ENCODE measurements around the gene CAPN5. TPM values are rescaled to one million over a fixed set of nuclear protein-coding genes. Genes with fewer than 3 reads are reported as not detected.

CAPN5 gene
- total and polyA plus RNA-seq, 2 of the 13 experiments (the other 11 are each of a cell fraction or from before 2014, with no cell fraction given), result 0.27 to 1.2 TPM

DNA sequence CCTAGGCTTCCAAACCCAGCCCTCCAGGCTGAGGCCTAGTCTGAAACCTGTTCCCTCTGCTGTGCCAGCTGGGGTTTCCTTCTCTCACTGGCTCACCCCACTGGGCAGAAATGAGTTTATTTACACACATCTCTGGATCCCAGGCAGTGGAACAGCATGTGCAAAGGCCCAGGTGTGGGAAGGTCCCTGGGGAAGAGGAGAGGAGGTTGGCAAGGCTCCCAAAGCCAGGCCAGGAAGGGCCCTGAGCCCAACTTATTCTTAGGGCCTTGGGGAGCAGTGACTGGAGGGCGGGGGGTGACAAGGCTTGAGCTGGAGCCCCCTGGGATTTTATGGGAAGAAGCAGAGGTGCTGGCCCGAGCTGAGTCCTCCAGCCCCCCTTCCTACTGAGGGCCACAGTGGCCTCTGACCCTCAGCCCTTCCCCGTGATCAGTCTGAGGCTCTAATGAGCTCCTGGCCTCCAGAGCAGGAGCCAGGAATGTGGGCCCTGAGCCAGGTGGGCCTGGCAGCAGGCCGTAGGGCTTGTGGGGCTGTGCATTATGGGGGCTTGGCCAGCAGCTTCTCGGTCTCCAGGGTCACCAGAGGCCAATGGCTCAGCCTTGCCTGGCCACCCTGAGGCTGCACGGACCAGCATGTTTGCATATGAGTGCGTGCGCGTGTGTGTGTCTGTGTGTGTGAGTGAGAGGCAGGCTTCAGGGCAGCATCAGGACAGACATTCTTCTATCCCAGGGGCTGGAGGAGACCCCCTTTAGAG is 64.2 kb downstream of the CAPN5 start (continued):
- TF ChIP-seq GTF3A (CRISPR knock-in tag; conservative IDR thresholded peaks at IDR 0.05), result no peak
- TF ChIP-seq, protein P1, sequence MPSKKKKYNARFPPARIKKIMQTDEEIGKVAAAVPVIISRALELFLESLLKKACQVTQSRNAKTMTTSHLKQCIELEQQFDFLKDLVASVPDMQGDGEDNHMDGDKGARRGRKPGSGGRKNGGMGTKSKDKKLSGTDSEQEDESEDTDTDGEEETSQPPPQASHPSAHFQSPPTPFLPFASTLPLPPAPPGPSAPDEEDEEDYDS (CRISPR knock-in tag; IDR thresholded peaks at IDR 0.05), result no peak
- TF ChIP-seq ZZZ3 (CRISPR knock-in tag; IDR thresholded peaks at IDR 0.05; ENCODE audit: borderline replicate concordance), result no peak
- TF ChIP-seq ZMYM2 (CRISPR knock-in tag; IDR thresholded peaks at IDR 0.05), result peak; percentile 50; the same call in 1 of the 2 replicates
- TF ChIP-seq PHF21A (CRISPR knock-in tag; IDR thresholded peaks at IDR 0.05), result peak; percentile 88
- 0 out of 2 replicates have a peak, but pooled peaks have one; percentile 47 for TF ChIP-seq EEA1 (CRISPR knock-in tag; IDR thresholded peaks at IDR 0.05; ENCODE audit: borderline replicate concordance)
- TF ChIP-seq SOX6 (IDR thresholded peaks at IDR 0.05), result no peak
- peak; percentile 61; the same call in 1 of the 2 replicates for TF ChIP-seq SOX6 (CRISPR knock-in tag; IDR thresholded peaks at IDR 0.05)
- no peak; the same call in 1 of the 2 replicates for TF ChIP-seq RCOR2 (CRISPR knock-in tag; IDR thresholded peaks at IDR 0.05)
- peak; percentile 98 for TF ChIP-seq TEAD3 (CRISPR knock-in tag; optimal IDR thresholded peaks at IDR 0.05; ENCODE audit: borderline replicate concordance)
- 0 out of 2 replicates have a peak, but pooled peaks have one; percentile 30 for TF ChIP-seq ERF (CRISPR knock-in tag; IDR thresholded peaks at IDR 0.05)
- TF ChIP-seq ZNF724P (CRISPR knock-in tag; IDR thresholded peaks at IDR 0.05; ENCODE audit: borderline replicate concordance), result no peak
- TF ChIP-seq ZNF878 (CRISPR knock-in tag; IDR thresholded peaks at IDR 0.05), result no peak
- no peak for TF ChIP-seq MTF1 (CRISPR knock-in tag; IDR thresholded peaks at IDR 0.05)
- no peak for TF ChIP-seq RBM22 (optimal IDR thresholded peaks at IDR 0.05; ENCODE audit: low read length)
- TF ChIP-seq BCL6 (CRISPR knock-in tag; IDR thresholded peaks at IDR 0.05), result peak; percentile 61; the same call in 1 of the 2 replicates
- TF ChIP-seq ZNF430 (CRISPR knock-in tag; IDR thresholded peaks at IDR 0.05), result peak; percentile 29; the same call in 1 of the 2 replicates
- TF ChIP-seq ISL2 (CRISPR knock-in tag; IDR thresholded peaks at IDR 0.05), result no peak
- no peak for TF ChIP-seq SP1 (IDR thresholded peaks at IDR 0.05)
- peak; percentile 48; the same call in 1 of the 2 replicates for TF ChIP-seq SP1 (CRISPR knock-in tag; IDR thresholded peaks at IDR 0.05)
- TF ChIP-seq, protein P2, sequence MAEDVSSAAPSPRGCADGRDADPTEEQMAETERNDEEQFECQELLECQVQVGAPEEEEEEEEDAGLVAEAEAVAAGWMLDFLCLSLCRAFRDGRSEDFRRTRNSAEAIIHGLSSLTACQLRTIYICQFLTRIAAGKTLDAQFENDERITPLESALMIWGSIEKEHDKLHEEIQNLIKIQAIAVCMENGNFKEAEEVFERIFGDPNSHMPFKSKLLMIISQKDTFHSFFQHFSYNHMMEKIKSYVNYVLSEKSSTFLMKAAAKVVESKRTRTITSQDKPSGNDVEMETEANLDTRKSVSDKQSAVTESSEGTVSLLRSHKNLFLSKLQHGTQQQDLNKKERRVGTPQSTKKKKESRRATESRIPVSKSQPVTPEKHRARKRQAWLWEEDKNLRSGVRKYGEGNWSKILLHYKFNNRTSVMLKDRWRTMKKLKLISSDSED (CRISPR knock-in tag; IDR thresholded peaks at IDR 0.05), result no peak
- peak; percentile 74 for TF ChIP-seq HOXA3 (CRISPR knock-in tag; IDR thresholded peaks at IDR 0.05)
- TF ChIP-seq, protein P3, sequence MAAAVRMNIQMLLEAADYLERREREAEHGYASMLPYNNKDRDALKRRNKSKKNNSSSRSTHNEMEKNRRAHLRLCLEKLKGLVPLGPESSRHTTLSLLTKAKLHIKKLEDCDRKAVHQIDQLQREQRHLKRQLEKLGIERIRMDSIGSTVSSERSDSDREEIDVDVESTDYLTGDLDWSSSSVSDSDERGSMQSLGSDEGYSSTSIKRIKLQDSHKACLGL (CRISPR knock-in tag; IDR thresholded peaks at IDR 0.05), result 0 out of 2 replicates have a peak, but pooled peaks have one; percentile 53
- peak; percentile 78 for TF ChIP-seq RARA (CRISPR knock-in tag; IDR thresholded peaks at IDR 0.05)
- no peak for TF ChIP-seq MAF1 (CRISPR knock-in tag; IDR thresholded peaks at IDR 0.05; ENCODE audit: borderline replicate concordance)
- no peak for TF ChIP-seq CREB1 (IDR thresholded peaks at IDR 0.05)
- no peak for TF ChIP-seq CREB1 (CRISPR knock-in tag; IDR thresholded peaks at IDR 0.05)
- peak; percentile 88 for TF ChIP-seq SPEN (CRISPR knock-in tag; IDR thresholded peaks at IDR 0.05; ENCODE audit: low read depth)
- no peak for TF ChIP-seq HMGA1 (CRISPR knock-in tag; conservative IDR thresholded peaks at IDR 0.05)
- TF ChIP-seq CENPX (CRISPR knock-in tag; IDR thresholded peaks at IDR 0.05), result no peak
- no peak for TF ChIP-seq ZNF772 (CRISPR knock-in tag; IDR thresholded peaks at IDR 0.05)
- no peak for TF ChIP-seq PAX8 (CRISPR knock-in tag; IDR thresholded peaks at IDR 0.05; ENCODE audit: borderline replicate concordance)
- TF ChIP-seq SIX1 (CRISPR knock-in tag; IDR thresholded peaks at IDR 0.05; ENCODE audit: borderline replicate concordance), result no peak
- TF ChIP-seq ZBTB1 (CRISPR knock-in tag; IDR thresholded peaks at IDR 0.05; ENCODE audit: borderline replicate concordance), result no peak

Data from HepG2 (cell line).